Measurements from ENCODE around the gene OR6V1. TPM values are rescaled to one million over a fixed set of nuclear protein-coding genes. Genes with fewer than 3 reads are reported as not detected.
A peak's percentile ranks its signal among the peaks of the same experiment; 100 is the strongest.

Gene OR6V1
- total and polyA plus RNA-seq, 4 donors, result not detected

GRCh38 chr7:143012409-143012808 is 39.7 kb upstream of the OR6V1 start:
- ATAC-seq (ENCODE audit: insufficient read depth, low FRiP score), result no peak
- no peaks in the 10 kb centered on the region for H3K9me3 ChIP-seq (ENCODE audit: control insufficient read depth in 4 of 4, insufficient read depth in 3 of 4, low read length in 3 of 4)
- TF ChIP-seq, protein P1, sequence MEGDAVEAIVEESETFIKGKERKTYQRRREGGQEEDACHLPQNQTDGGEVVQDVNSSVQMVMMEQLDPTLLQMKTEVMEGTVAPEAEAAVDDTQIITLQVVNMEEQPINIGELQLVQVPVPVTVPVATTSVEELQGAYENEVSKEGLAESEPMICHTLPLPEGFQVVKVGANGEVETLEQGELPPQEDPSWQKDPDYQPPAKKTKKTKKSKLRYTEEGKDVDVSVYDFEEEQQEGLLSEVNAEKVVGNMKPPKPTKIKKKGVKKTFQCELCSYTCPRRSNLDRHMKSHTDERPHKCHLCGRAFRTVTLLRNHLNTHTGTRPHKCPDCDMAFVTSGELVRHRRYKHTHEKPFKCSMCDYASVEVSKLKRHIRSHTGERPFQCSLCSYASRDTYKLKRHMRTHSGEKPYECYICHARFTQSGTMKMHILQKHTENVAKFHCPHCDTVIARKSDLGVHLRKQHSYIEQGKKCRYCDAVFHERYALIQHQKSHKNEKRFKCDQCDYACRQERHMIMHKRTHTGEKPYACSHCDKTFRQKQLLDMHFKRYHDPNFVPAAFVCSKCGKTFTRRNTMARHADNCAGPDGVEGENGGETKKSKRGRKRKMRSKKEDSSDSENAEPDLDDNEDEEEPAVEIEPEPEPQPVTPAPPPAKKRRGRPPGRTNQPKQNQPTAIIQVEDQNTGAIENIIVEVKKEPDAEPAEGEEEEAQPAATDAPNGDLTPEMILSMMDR (IDR thresholded peaks at IDR 0.05; ENCODE audit: control extremely low read depth, extremely low read depth), result no peak
- H3K27me3 ChIP-seq (ENCODE audit: control insufficient read depth in 3 of 3, insufficient read depth in 3 of 3, low read length in 2 of 3), result peaks cover 0 to 6% (median 3%) of the 10 kb centered on the region in 3 donors
- H3K27ac ChIP-seq (ENCODE audit: low read depth in 1 of 2, low read length in 1 of 2), result no peak overlapping the region
- no peak overlapping the region for H3K9ac ChIP-seq (ENCODE audit: insufficient read depth in 1 of 2, low read length in 2 of 2)
- H3K36me3 ChIP-seq (ENCODE audit: control insufficient read depth in 4 of 4, insufficient read depth in 4 of 4, low read length in 4 of 4), result no peaks in the 10 kb centered on the region
- no peaks in the 10 kb centered on the region for H3K4me1 ChIP-seq (ENCODE audit: control insufficient read depth in 5 of 5, insufficient read depth in 5 of 5, low read length in 5 of 5)
- no peak for DNase-seq
- H3K4me3 ChIP-seq, result no peak overlapping the region
- 90 to 93% methylated on average over 4 of the region's 4 CpGs for WGBS, 2 donors

- Histone ChIP-seq H3K9ac (ENCODE audit: insufficient read depth in 1 of 2, low read length in 2 of 2) (no peak overlapping the region), H3K4me1 (ENCODE audit: control insufficient read depth in 5 of 5, insufficient read depth in 5 of 5, low read length in 5 of 5) (no peaks in the 10 kb centered on the region), H3K36me3 (ENCODE audit: control insufficient read depth in 4 of 4, insufficient read depth in 4 of 4, low read length in 4 of 4) (no peaks in the 10 kb centered on the region), H3K27me3 (ENCODE audit: control insufficient read depth in 3 of 3, insufficient read depth in 3 of 3, low read length in 2 of 3) (peaks cover 0 to 9% (median 0%) of the 10 kb centered on the region in 3 donors), H3K27ac (ENCODE audit: low read depth in 1 of 2, low read length in 1 of 2) (no peak overlapping the region), H3K4me3 (no peak overlapping the region), H3K9me3 (ENCODE audit: control insufficient read depth in 4 of 4, insufficient read depth in 3 of 4, low read length in 3 of 4) (no peaks in the 10 kb centered on the region)
- DNase-seq (no peak), ATAC-seq (ENCODE audit: insufficient read depth, low FRiP score) (peak; percentile 38)
- WGBS, 2 donors, result 88 to 95% methylated on average over 1 of the region's 1 CpG
- TF ChIP-seq, protein P1 (IDR thresholded peaks at IDR 0.05; ENCODE audit: control extremely low read depth, extremely low read depth), result no peak
These were observed 38.7 kb upstream of the OR6V1 start for GRCh38 chr7:143013473-143013872.

GRCh38 chr7:143013893-143014292 is 38.2 kb upstream of the OR6V1 start:
- H3K9me3 ChIP-seq (ENCODE audit: control insufficient read depth in 4 of 4, insufficient read depth in 3 of 4, low read length in 3 of 4), result no peaks in the 10 kb centered on the region
- ATAC-seq (ENCODE audit: insufficient read depth, low FRiP score) (no peak), DNase-seq (peak in 2 of 3 donors; percentile 53 to 56)
- no peaks in the 10 kb centered on the region for H3K4me1 ChIP-seq (ENCODE audit: control insufficient read depth in 5 of 5, insufficient read depth in 5 of 5, low read length in 5 of 5)
- H3K27me3 ChIP-seq (ENCODE audit: control insufficient read depth in 3 of 3, insufficient read depth in 3 of 3, low read length in 2 of 3), result peaks cover 0 to 9% (median 0%) of the 10 kb centered on the region in 3 donors
- TF ChIP-seq, protein P1 (IDR thresholded peaks at IDR 0.05; ENCODE audit: control extremely low read depth, extremely low read depth), result no peak
- no peak overlapping the region for H3K4me3 ChIP-seq
- no peak overlapping the region for H3K9ac ChIP-seq (ENCODE audit: insufficient read depth in 1 of 2, low read length in 2 of 2)
- no peaks in the 10 kb centered on the region for H3K36me3 ChIP-seq (ENCODE audit: control insufficient read depth in 4 of 4, insufficient read depth in 4 of 4, low read length in 4 of 4)
- 64 to 89% methylated on average over 5 of the region's 5 CpGs for WGBS, 2 donors
- H3K27ac ChIP-seq (ENCODE audit: low read depth in 1 of 2, low read length in 1 of 2), result no peak overlapping the region

GRCh38 chr7:143015084-143015483 is 37.1 kb upstream of the OR6V1 start:
- Histone ChIP-seq H3K4me1 (ENCODE audit: control insufficient read depth in 5 of 5, insufficient read depth in 5 of 5, low read length in 5 of 5) (no peaks in the 10 kb centered on the region), H3K36me3 (ENCODE audit: control insufficient read depth in 4 of 4, insufficient read depth in 4 of 4, low read length in 4 of 4) (no peaks in the 10 kb centered on the region), H3K9ac (ENCODE audit: insufficient read depth in 1 of 2, low read length in 2 of 2) (no peak overlapping the region), H3K27ac (ENCODE audit: low read depth in 1 of 2, low read length in 1 of 2) (no peak overlapping the region), H3K4me3 (no peak overlapping the region), H3K9me3 (ENCODE audit: control insufficient read depth in 4 of 4, insufficient read depth in 3 of 4, low read length in 3 of 4) (no peaks in the 10 kb centered on the region), H3K27me3 (ENCODE audit: control insufficient read depth in 3 of 3, insufficient read depth in 3 of 3, low read length in 2 of 3) (peaks cover 0 to 6% (median 0%) of the 10 kb centered on the region in 3 donors)
- DNase-seq (no peak), ATAC-seq (ENCODE audit: insufficient read depth, low FRiP score) (no peak)
- TF ChIP-seq, protein P1 (IDR thresholded peaks at IDR 0.05; ENCODE audit: control extremely low read depth, extremely low read depth), result no peak
- 64 to 67% methylated on average over 2 of the region's 2 CpGs for WGBS, 2 donors
